ENCODE data around the gene BRD3.

- TF ChIP-seq CTCF (conservative IDR thresholded peaks at IDR 0.05; ENCODE audit: low read depth, low read length), result no peak
- TF ChIP-seq EZH2 (IDR thresholded peaks at IDR 0.05; ENCODE audit: borderline replicate concordance, low read depth, low read length, poor library complexity, severe bottlenecking), result no peak
Measured at GRCh38 chr9:134027561-134027960, 40.3 kb downstream of the BRD3 start.

Data from A673 (cell line).